Endothelial cell of umbilical vein (primary cell): ENCODE data around the gene TCN2. TPM values are rescaled to one million over a fixed set of nuclear protein-coding genes. Genes with fewer than 3 reads are reported as not detected.
A peak's percentile ranks its signal among the peaks of the same experiment; 100 is the strongest.

Experiments used
- BruUV-seq: library from RNA; stranded (reverse); fragments of 400-500 nt; replicated peaks from 2 replicates; lab custom pipeline; 2021; lab: Mats Ljungman, UMichigan
- CTCF ChIA-PET: fragments of 300-600, 350-600 bp; sonication (Branson Sonifier 250); formaldehyde crosslinking; loops from one replicate; lab custom pipeline; 2021; ENCODE audit warnings: antibody characterized with exemption, inconsistent platforms; lab: Charles Lee
- POLR2A ChIA-PET: fragments of 300-600, 350-600 bp; sonication (Branson Sonifier 250); formaldehyde crosslinking; loops from one replicate; lab custom pipeline; 2021; ENCODE audit warnings: antibody characterized with exemption, inconsistent platforms; lab: Charles Lee
- DNase-seq: peaks from one replicate; pipeline ENCODE4 v3.0.0-alpha.2; 2011; ENCODE audit warnings: low read depth, low spot score
- FAIRE-seq: peaks from 2 replicates; lab custom pipeline; 2011; peaks lifted over from hg19 to GRCh38; lab: Jason Lieb, UNC
- H2AFZ ChIP-seq: 2 replicates; pipeline ENCODE4 v1.6.0; 2012; ENCODE audit warnings: low read depth, low read length, control low read depth, inconsistent platforms
- H3K27ac ChIP-seq: 2 replicates; pipeline ENCODE4 v1.5.1; 2011; ENCODE audit warnings: low read depth, mild to moderate bottlenecking, control low read depth, low read length, moderate library complexity; ENCODE audit not compliant: insufficient read depth
- H3K27me3 ChIP-seq, 2 experiments: 2 replicates each; pipeline versions ENCODE4 v1.6.0 to v1.6.1; 2011; ENCODE audit warnings: low read length in 2 of 2, mixed read lengths in 1 of 2; ENCODE audit not compliant: control insufficient read depth in 2 of 2, insufficient read depth in 2 of 2
- H3K36me3 ChIP-seq, 2 experiments: 2 replicates in 1 of 2; 3 replicates in 1 of 2; pipeline ENCODE4 v1.5.1; 2011; ENCODE audit warnings: low read length in 2 of 2, mild to moderate bottlenecking in 1 of 2, moderate library complexity in 1 of 2; ENCODE audit not compliant: control insufficient read depth in 2 of 2, insufficient read depth in 2 of 2; ENCODE audit errors: extremely low read depth in 1 of 2
- H3K4me1 ChIP-seq: 3 replicates; pipeline ENCODE4 v1.5.1; 2011; ENCODE audit warnings: mild to moderate bottlenecking, low read length; ENCODE audit not compliant: control insufficient read depth, insufficient read depth; ENCODE audit errors: extremely low read depth
- H3K4me2 ChIP-seq: 2 replicates; pipeline ENCODE4 v1.6.1; 2011; ENCODE audit warnings: low read length, control low read depth, mixed read lengths; ENCODE audit not compliant: insufficient read depth
- H3K4me3 ChIP-seq, 3 experiments: fragments of 200-600 bp in 1 of 3; sonication (generic), shearing (Covaris generic) in 1 of 3; replicated peaks in 1 of 3; 2 replicates each; pipeline ENCODE4 v1.5.1; 2011 to 2016; ENCODE audit warnings: control low read depth in 3 of 3, low read length in 3 of 3, mild to moderate bottlenecking in 2 of 3, inconsistent platforms in 1 of 3, low read depth in 1 of 3, moderate library complexity in 1 of 3; ENCODE audit not compliant: insufficient read depth in 1 of 3
- H3K79me2 ChIP-seq: 2 replicates; pipeline ENCODE4 v1.6.0; 2012; ENCODE audit warnings: low read length, inconsistent platforms; ENCODE audit not compliant: control insufficient read depth, insufficient read depth
- H3K9ac ChIP-seq: replicated peaks from 2 replicates; pipeline ENCODE3; 2011; ENCODE audit warnings: low read length, control low read depth; ENCODE audit not compliant: insufficient read depth; ENCODE audit errors: extremely low read depth
- H3K9me1 ChIP-seq: replicated peaks from 3 replicates; pipeline ENCODE4 v1.6.0; 2011; ENCODE audit warnings: mild to moderate bottlenecking, low read length; ENCODE audit not compliant: control insufficient read depth, insufficient read depth; ENCODE audit errors: extremely low read depth
- H3K9me3 ChIP-seq: replicated peaks from 2 replicates; pipeline ENCODE4 v1.5.1; 2012; ENCODE audit warnings: low read length, inconsistent platforms; ENCODE audit not compliant: control insufficient read depth, insufficient read depth
- H4K20me1 ChIP-seq: replicated peaks from 2 replicates; pipeline ENCODE3; 2011; ENCODE audit warnings: mild to moderate bottlenecking, low read length; ENCODE audit not compliant: control insufficient read depth, insufficient read depth; ENCODE audit errors: extremely low read depth
- CTCF ChIP-seq, 2 donors: IDR thresholded peaks; 1 replicate in 1 of 2; 2 replicates in 1 of 2; pipeline ENCODE4 v1.5.1; 2011; ENCODE audit warnings: low read length in 2 of 2, mild to moderate bottlenecking in 2 of 2, moderate library complexity in 2 of 2, control low read depth in 1 of 2, inconsistent platforms in 1 of 2, low read depth in 1 of 2; ENCODE audit not compliant: insufficient read depth in 1 of 2; ENCODE audit errors: extremely low read depth in 1 of 2
- EZH2 ChIP-seq: IDR thresholded peaks from 2 replicates; pipeline ENCODE4 v1.6.1; 2012; ENCODE audit warnings: borderline replicate concordance, low read depth, mild to moderate bottlenecking, moderate library complexity, low read length, inconsistent platforms; ENCODE audit not compliant: severe bottlenecking
- FOS ChIP-seq: IDR thresholded peaks from 2 replicates; pipeline ENCODE4 v1.6.1; 2011; ENCODE audit warnings: mild to moderate bottlenecking, low read length, moderate library complexity, borderline replicate concordance; ENCODE audit not compliant: insufficient read depth
- GATA2 ChIP-seq: IDR thresholded peaks from 2 replicates; pipeline ENCODE4 v1.7.0; 2011; ENCODE audit warnings: low read depth, mild to moderate bottlenecking, moderate library complexity, mixed read lengths, low read length; ENCODE audit not compliant: insufficient read length, insufficient read depth
- JUN ChIP-seq: IDR thresholded peaks from 2 replicates; pipeline ENCODE4 v1.6.1; 2011; ENCODE audit warnings: borderline replicate concordance, low read depth; ENCODE audit not compliant: insufficient read length, insufficient read depth
- MAX ChIP-seq: IDR thresholded peaks from 2 replicates; pipeline ENCODE4 v1.6.1; 2011; ENCODE audit not compliant: insufficient read depth, insufficient read length
- MYC ChIP-seq: IDR thresholded peaks from one replicate; pipeline ENCODE4 v1.6.1; 2011; ENCODE audit warnings: mild to moderate bottlenecking, low read depth, low read length
- POLR2A ChIP-seq: IDR thresholded peaks from 2 replicates; pipeline ENCODE4 v1.6.1; 2012; ENCODE audit warnings: low read depth, mild to moderate bottlenecking, control low read depth, low read length
- POLR2AphosphoS5 ChIP-seq: IDR thresholded peaks from 2 replicates; pipeline ENCODE4 v1.6.1; 2012; ENCODE audit warnings: low read depth, mild to moderate bottlenecking, control low read depth, low read length, moderate library complexity; ENCODE audit not compliant: insufficient read depth
- dilution Hi-C: fragments of 300-500 bp; cut with MboI; formaldehyde crosslinking; loops from one replicate; pipeline ENCODE4 v1.15.0; 2019; ENCODE audit warnings: low sequenced_read_pairs; ENCODE audit not compliant: extremely low pct_ligation_motif_present
- intact Hi-C: fragments of 100-400 bp; cut with micrococcal nuclease; formaldehyde crosslinking; loops from one replicate; pipeline ENCODE4 v1.10.0; 2022
- polyA plus RNA-seq, 4 experiments: library from polyadenylated mRNA; depleted of rRNA in 3 of 4; stranded (reverse) in 3 of 4; unstranded in 1 of 4; fragments of >200 nt; gene quantifications; 2 replicates each; pipeline versions ENCODE4 v1.2.1 to v1.2.3, GENCODE V29; 2011 to 2012; ENCODE audit warnings: missing spikeins in 1 of 4
- total RNA-seq: library from RNA; stranded (reverse); gene quantifications from 2 replicates; pipeline ENCODE4 v1.2.3, GENCODE V29; 2021

Gene TCN2
- total and polyA plus RNA-seq, 2 donors (not counting 3 experiments of a cell fraction or from before 2014, with no cell fraction given): 80.6 to 188 TPM

GRCh38 chr22:30609260-30610185 lies 2.5 kb downstream of the TCN2 start:
- Histone ChIP-seq H3K4me2 (peak overlapping the region; percentile 33), H3K36me3 (peaks cover 0 to 20% of the 10 kb centered on the region in 2 experiments), H3K4me3 (peak overlapping the region in 1 of 3 experiments; percentile 5), H3K79me2 (no peaks in the 10 kb centered on the region), H2AFZ (peak overlapping the region; percentile 20), H3K4me1 (peaks cover 37% of the 10 kb centered on the region), H3K27me3 (no peaks in the 10 kb centered on the region), H3K9me3 (no peaks in the 10 kb centered on the region), H3K9ac (peak overlapping the region; percentile 12), H4K20me1 (no peaks in the 10 kb centered on the region), H3K9me1 (no peaks in the 10 kb centered on the region), H3K27ac (peak overlapping the region; percentile 56)
- no TSS peak for BruUV-seq
- TF ChIP-seq CTCF (IDR thresholded peaks at IDR 0.05; ENCODE audit: extremely low read depth in 1 of 2, insufficient read depth in 1 of 2, low read depth in 1 of 2, low read length in 2 of 2) (no peak), EZH2 (no peak), FOS (peak; percentile 92), MAX (no peak), POLR2AphosphoS5 (peak; percentile 52), POLR2A (no peak), MYC (no peak), JUN (peak; percentile 60), GATA2 (no peak)
- DNase-seq (peak; percentile 82), FAIRE-seq (peak; percentile 98)
- ChIA-PET CTCF (interaction anchor here (0.9 to 5.2 kb wide), 6 partner anchors 11 to 322 kb away, joined by 3 to 59 read pairs (median 3); partner anchors contain the start of gene SLC35E4), POLR2A (interaction anchor here (0.6 to 0.7 kb wide), 2 partner anchors 52 to 146 kb away, joined by 3 to 4 read pairs; no protein-coding TSS in a partner anchor)
- intact Hi-C loops: loop anchor here (5.0 to 10.0 kb wide), 2 partner anchors 185 to 217 kb away; partner anchors contain the start of gene MTFP1
- dilution Hi-C loops: no loop called here
